ENCODE data around the gene MPZL1.

The MPZL1 gene

DNA sequence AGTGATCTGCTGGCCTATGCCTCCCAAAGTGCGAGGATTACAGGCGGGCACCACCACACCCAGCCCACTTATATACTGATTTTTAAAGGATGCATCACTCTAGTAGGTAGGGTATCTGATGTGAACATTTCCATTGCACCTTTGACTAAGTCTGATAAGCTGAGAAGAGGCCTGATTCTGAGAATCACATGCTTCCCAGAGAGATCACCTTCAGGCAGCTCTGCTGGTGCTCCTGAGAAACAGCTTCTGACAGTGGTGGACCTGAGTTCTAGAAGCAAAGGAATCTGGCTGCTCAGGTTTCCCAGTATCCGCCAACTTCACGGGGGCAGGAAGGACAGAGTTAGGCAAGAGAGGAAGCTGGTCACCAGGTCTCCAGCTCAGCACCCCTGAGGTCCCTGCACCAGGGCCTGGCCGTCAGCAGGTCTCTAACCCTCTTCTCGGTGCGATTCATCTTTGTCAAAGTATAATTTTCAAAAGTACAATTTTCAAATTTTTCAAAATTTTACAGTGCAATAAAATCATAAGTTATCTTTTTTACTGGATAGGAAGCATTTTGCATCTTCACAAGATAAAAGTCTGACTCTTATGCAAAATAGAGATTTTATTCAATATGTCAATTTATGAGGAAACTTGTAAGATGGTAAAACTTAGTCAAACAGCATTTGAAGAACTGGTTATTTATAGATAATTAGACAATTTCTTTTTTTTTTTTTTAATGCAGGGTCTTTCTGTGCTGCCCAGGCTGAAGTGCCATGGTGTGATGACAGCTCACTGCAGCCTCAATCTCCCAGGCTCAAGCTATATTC is 25.8 kb upstream of the MPZL1 start:
- Histone ChIP-seq H3K9ac (ENCODE audit: low read depth, low read length) (no peak overlapping the region), H3K27me3 (ENCODE audit: insufficient read depth, low read length, poor library complexity) (no peaks in the 10 kb centered on the region), H3K4me1 (ENCODE audit: insufficient read depth, low read length) (no peaks in the 10 kb centered on the region), H2AFZ (ENCODE audit: low read depth, low read length) (no peak overlapping the region), H3K79me2 (ENCODE audit: insufficient read depth, low read length) (no peaks in the 10 kb centered on the region), H3K36me3 (ENCODE audit: insufficient read depth, low read length) (peaks cover 96% of the 10 kb centered on the region), H3K4me3 (ENCODE audit: low read depth in 1 of 2, low read length in 2 of 2) (no peak overlapping the region), H3K4me2 (ENCODE audit: insufficient read depth, low read length) (no peak overlapping the region), H4K20me1 (ENCODE audit: insufficient read depth, low read length) (peaks cover 13% of the 10 kb centered on the region; the same call in 1 of the 2 replicates), H3K9me3 (ENCODE audit: insufficient read depth, low read length, severe bottlenecking) (no peaks in the 10 kb centered on the region), H3K27ac (ENCODE audit: low read length) (no peak overlapping the region)
- DNase-seq = no peak
- ATAC-seq (ENCODE audit: insufficient read depth, low read depth) = no peak
- TF ChIP-seq, protein P1, sequence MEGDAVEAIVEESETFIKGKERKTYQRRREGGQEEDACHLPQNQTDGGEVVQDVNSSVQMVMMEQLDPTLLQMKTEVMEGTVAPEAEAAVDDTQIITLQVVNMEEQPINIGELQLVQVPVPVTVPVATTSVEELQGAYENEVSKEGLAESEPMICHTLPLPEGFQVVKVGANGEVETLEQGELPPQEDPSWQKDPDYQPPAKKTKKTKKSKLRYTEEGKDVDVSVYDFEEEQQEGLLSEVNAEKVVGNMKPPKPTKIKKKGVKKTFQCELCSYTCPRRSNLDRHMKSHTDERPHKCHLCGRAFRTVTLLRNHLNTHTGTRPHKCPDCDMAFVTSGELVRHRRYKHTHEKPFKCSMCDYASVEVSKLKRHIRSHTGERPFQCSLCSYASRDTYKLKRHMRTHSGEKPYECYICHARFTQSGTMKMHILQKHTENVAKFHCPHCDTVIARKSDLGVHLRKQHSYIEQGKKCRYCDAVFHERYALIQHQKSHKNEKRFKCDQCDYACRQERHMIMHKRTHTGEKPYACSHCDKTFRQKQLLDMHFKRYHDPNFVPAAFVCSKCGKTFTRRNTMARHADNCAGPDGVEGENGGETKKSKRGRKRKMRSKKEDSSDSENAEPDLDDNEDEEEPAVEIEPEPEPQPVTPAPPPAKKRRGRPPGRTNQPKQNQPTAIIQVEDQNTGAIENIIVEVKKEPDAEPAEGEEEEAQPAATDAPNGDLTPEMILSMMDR (IDR thresholded peaks at IDR 0.05; ENCODE audit: borderline replicate concordance, extremely low read depth, low read length, poor library complexity, severe bottlenecking) = no peak
- TF ChIP-seq EZH2 (IDR thresholded peaks at IDR 0.05; ENCODE audit: borderline replicate concordance, low read depth, low read length, severe bottlenecking) = no peak

DNA sequence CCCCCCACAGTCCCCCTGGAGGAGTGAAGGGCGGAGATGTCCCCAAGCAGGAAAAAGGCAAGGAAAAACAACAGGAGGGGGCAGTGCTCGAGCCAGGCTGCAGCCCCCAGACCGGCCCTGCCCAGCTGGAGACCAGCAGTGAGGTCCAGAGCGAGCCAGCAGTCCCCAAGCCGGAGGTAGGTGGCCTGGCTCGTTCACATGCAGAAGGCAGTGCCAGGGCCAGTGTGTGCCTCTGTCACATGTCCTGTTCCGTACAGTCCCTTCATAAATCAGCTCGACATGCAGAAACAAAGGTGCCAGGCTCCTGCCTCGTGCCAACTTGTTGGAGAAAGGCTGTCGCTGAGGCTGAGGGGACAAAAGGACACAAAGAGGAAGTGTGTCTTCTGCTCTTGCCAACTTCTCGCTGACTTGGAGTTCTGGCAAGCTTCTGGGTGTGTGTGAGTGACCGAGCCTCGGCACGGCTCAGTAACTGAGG is 24.1 kb upstream of the MPZL1 start:
- H2AFZ ChIP-seq (ENCODE audit: low read depth, low read length) = no peak overlapping the region
- no peak overlapping the region for H3K9ac ChIP-seq (ENCODE audit: low read depth, low read length)

DNA sequence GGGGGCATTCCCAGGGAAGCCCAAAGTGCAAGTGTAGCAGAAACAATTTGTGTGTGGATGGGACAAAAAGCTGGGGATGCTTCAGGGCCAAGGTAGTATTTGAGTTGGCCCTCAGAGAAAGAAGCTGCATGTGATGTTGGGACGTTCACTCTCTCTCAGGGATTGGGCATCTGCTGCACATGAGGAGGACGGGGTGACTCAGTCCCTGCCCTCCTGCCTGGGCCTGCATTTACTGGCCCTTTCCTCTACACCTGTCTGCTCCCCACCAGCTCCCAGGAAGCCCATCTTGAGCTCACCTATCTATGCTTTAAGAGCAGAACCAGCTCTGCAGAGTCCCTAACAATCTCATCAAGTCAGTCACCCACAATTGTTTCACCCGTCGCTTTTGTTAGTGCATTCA is 23.5 kb upstream of the MPZL1 start:
- TF ChIP-seq, protein P1 (IDR thresholded peaks at IDR 0.05; ENCODE audit: borderline replicate concordance, extremely low read depth, low read length, poor library complexity, severe bottlenecking) = no peak
- no peak for TF ChIP-seq EZH2 (IDR thresholded peaks at IDR 0.05; ENCODE audit: borderline replicate concordance, low read depth, low read length, severe bottlenecking)
- peaks cover 93% of the 10 kb centered on the region for H3K36me3 ChIP-seq (ENCODE audit: insufficient read depth, low read length)
- ATAC-seq (ENCODE audit: insufficient read depth, low read depth) (no peak), DNase-seq (no peak)
- no peak overlapping the region for H3K4me2 ChIP-seq (ENCODE audit: insufficient read depth, low read length)
- H3K4me3 ChIP-seq (ENCODE audit: low read depth in 1 of 2, low read length in 2 of 2) = no peak overlapping the region
- H3K4me1 ChIP-seq (ENCODE audit: insufficient read depth, low read length) = no peaks in the 10 kb centered on the region
- H3K79me2 ChIP-seq (ENCODE audit: insufficient read depth, low read length) = no peaks in the 10 kb centered on the region
- H3K27me3 ChIP-seq (ENCODE audit: insufficient read depth, low read length, poor library complexity) = no peaks in the 10 kb centered on the region
- no peak overlapping the region for H2AFZ ChIP-seq (ENCODE audit: low read depth, low read length)
- H3K9me3 ChIP-seq (ENCODE audit: insufficient read depth, low read length, severe bottlenecking) = no peaks in the 10 kb centered on the region
- no peak overlapping the region for H3K27ac ChIP-seq (ENCODE audit: low read length)
- H3K9ac ChIP-seq (ENCODE audit: low read depth, low read length) = no peak overlapping the region
- peaks cover 14% of the 10 kb centered on the region for H4K20me1 ChIP-seq (ENCODE audit: insufficient read depth, low read length)

More for the DNA sequence above, 24.1 kb upstream of the MPZL1 start:
- TF ChIP-seq EZH2 (IDR thresholded peaks at IDR 0.05; ENCODE audit: borderline replicate concordance, low read depth, low read length, severe bottlenecking) = no peak
- no peaks in the 10 kb centered on the region for H3K9me3 ChIP-seq (ENCODE audit: insufficient read depth, low read length, severe bottlenecking)
- H3K27ac ChIP-seq (ENCODE audit: low read length) = no peak overlapping the region
- no peaks in the 10 kb centered on the region for H3K4me1 ChIP-seq (ENCODE audit: insufficient read depth, low read length)
- no peak overlapping the region for H3K4me2 ChIP-seq (ENCODE audit: insufficient read depth, low read length)
- peaks cover 93% of the 10 kb centered on the region for H3K36me3 ChIP-seq (ENCODE audit: insufficient read depth, low read length)
- peaks cover 18% of the 10 kb centered on the region for H4K20me1 ChIP-seq (ENCODE audit: insufficient read depth, low read length)
- no peaks in the 10 kb centered on the region for H3K79me2 ChIP-seq (ENCODE audit: insufficient read depth, low read length)
- DNase-seq = no peak
- no peaks in the 10 kb centered on the region for H3K27me3 ChIP-seq (ENCODE audit: insufficient read depth, low read length, poor library complexity)
- no peak for ATAC-seq (ENCODE audit: insufficient read depth, low read depth)
- H3K4me3 ChIP-seq (ENCODE audit: low read depth in 1 of 2, low read length in 2 of 2) = no peak overlapping the region

DNA sequence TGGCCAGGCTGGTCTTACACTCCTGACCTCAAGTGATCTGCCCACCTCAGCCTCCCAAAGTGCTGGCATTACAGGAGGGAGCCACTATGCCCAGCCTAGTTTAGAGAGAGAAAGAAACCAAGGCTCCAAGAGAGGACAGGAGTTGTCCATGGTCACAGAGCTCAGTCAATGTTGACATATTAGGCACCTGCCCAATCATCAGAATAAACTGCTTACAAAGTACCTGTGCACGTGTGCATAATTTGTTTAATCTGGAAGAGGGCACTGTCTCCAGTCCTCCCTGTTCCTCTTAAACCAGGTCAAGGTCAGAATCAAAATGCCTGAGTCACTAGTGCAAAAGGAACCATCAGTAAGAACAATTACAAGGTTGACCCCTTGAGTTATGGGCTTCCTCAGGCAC is 20.3 kb upstream of the MPZL1 start:
- ATAC-seq (ENCODE audit: insufficient read depth, low read depth) (no peak; the same call in 2 of the 3 replicates), DNase-seq (no peak)
- Histone ChIP-seq H3K27ac (ENCODE audit: low read length) (no peak overlapping the region), H2AFZ (ENCODE audit: low read depth, low read length) (no peak overlapping the region), H3K4me1 (ENCODE audit: insufficient read depth, low read length) (no peaks in the 10 kb centered on the region), H3K9ac (ENCODE audit: low read depth, low read length) (no peak overlapping the region), H3K4me3 (ENCODE audit: low read depth in 1 of 2, low read length in 2 of 2) (no peak overlapping the region), H3K27me3 (ENCODE audit: insufficient read depth, low read length, poor library complexity) (no peaks in the 10 kb centered on the region), H3K4me2 (ENCODE audit: insufficient read depth, low read length) (no peak overlapping the region), H3K9me3 (ENCODE audit: insufficient read depth, low read length, severe bottlenecking) (no peaks in the 10 kb centered on the region), H3K79me2 (ENCODE audit: insufficient read depth, low read length) (no peaks in the 10 kb centered on the region), H4K20me1 (ENCODE audit: insufficient read depth, low read length) (peaks cover 9% of the 10 kb centered on the region; the same call in 1 of the 2 replicates), H3K36me3 (ENCODE audit: insufficient read depth, low read length) (peaks cover 93% of the 10 kb centered on the region)
- TF ChIP-seq, protein P1 (IDR thresholded peaks at IDR 0.05; ENCODE audit: borderline replicate concordance, extremely low read depth, low read length, poor library complexity, severe bottlenecking) = no peak
- no peak for TF ChIP-seq EZH2 (IDR thresholded peaks at IDR 0.05; ENCODE audit: borderline replicate concordance, low read depth, low read length, severe bottlenecking)

Data from DND-41 (cell line).